Raji (cell line): Measurements from ENCODE around the gene KCNB1.

Experiments used
- POLR2A ChIP-seq: IDR thresholded peaks from 2 replicates; pipeline ENCODE4 v1.6.1; 2011; ENCODE audit warnings: low read depth, low read length, control low read depth; ENCODE audit not compliant: insufficient read depth

KCNB1 gene

DNA sequence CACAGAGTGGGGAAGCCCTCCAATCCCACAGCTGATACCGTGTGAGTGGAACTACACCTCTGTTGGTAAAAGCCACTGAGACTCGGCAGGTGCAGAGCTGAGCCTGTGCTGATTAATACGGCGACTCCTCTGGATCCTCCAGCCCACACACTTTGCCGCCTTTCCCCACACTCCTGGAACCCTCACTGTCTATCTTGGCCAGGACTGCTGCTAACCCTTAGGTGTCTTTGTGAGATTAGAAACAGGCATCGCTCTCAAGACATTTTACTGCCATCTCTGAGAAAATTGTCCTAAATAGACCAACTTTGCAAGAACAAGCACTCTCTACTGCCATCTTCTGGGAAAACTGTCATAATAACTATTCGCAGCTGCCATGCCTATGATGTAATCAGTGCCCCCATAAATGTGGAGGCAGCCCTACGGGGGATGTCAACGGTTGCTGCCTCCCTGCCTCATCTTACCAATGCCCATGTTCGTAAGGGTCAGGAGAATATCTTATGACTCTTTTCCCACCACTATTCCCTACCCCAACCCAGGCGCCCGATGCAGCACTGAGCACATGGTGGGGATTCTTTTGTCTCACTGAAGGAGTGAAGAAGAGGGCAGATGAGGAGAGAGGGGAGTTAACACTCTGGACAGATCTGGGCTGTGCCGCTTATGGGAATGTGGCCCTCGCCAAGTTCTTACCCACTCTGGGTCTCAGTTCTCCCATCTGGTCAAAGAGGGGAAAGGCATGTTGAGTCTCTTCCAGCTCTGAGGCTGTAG lies 26.1 kb upstream of the KCNB1 start:
- no peak for TF ChIP-seq POLR2A

GRCh38 chr20:49507741-49508434 lies 25.4 kb upstream of the KCNB1 start:
- no peak for TF ChIP-seq POLR2A

GRCh38 chr20:49505518-49505917 lies 23.1 kb upstream of the KCNB1 start:
- TF ChIP-seq POLR2A, result no peak

DNA sequence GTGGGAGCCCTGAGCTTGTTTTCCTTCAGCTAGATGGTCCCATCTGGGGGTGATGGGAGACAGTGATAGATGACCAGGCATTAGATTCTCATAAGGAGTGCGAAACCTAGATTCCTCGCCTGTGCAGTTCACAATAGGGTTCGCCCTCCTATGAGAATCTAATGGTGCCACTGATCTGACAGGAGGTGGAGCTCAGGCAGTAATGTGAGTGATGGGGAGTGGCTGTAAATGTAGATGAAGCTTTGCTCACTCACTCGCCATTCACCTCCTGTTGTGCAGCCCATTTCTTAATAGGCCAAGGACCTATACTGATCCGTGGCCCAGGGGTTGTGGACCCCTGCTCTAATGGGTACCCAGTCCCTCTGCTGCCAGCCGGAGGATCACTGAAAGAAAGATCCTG lies 20.7 kb upstream of the KCNB1 start:
- no peak for TF ChIP-seq POLR2A

GRCh38 chr20:49501917-49502316 lies 19.4 kb upstream of the KCNB1 start:
- no peak for TF ChIP-seq POLR2A

DNA sequence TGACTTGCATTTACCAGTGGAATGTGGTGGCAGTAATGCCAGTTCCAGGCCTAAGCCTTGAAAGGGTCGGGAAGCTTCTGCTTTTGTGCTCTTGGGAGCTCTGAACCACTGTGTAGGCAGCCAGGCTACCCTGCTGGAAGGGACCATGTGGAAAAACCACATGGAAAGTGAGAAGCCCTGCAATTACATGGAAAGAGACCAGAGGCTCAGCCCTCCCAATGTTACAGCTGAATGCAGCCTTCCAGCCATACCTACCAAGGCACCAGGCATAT lies 14.9 kb upstream of the KCNB1 start:
- no peak for TF ChIP-seq POLR2A

- no peak for TF ChIP-seq POLR2A
Observed at GRCh38 chr20:49496553-49497397, 14.3 kb upstream of the KCNB1 start.

DNA sequence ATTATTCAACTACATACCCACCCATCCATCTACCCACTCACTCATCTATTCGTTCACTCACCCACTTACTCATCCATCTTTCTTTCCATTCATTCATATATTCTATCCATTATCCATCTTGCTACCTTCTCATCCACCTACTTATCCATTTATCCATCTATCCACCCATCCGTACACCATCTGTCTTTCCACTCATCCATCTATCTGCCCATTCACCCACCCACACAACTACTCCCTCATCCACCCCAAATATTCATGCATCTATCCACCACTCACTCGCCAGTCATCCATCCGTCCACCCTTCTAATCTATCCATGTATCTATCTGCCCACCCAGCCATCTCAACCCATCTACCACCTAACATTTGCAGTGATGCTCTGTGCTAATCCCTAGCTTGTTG lies 13.6 kb upstream of the KCNB1 start:
- TF ChIP-seq POLR2A, result no peak

GRCh38 chr20:49490689-49491088 lies 8.2 kb upstream of the KCNB1 start:
- no peak for TF ChIP-seq POLR2A

DNA sequence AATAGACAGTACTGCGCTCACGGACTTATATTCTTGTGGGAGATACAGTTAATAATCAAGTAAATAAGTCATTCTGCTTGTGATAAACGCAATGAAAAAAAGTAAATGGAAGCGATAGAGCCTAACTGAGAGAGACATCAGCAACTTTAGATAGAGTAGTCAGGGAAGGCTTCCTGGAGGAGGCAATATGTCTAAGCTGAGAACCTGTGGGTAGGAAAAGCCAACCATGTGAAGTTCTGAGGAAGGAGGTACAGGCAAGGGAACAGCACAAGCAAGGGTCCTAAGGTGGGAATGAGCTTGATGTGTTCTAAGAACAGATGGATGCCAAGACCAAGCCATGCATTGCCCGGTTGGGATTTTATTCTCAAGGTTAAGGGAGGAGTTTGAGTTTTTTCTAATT lies 7.2 kb upstream of the KCNB1 start:
- no peak for TF ChIP-seq POLR2A

- TF ChIP-seq POLR2A, result no peak
Observed at GRCh38 chr20:49486064-49486463, 3.6 kb upstream of the KCNB1 start.

DNA sequence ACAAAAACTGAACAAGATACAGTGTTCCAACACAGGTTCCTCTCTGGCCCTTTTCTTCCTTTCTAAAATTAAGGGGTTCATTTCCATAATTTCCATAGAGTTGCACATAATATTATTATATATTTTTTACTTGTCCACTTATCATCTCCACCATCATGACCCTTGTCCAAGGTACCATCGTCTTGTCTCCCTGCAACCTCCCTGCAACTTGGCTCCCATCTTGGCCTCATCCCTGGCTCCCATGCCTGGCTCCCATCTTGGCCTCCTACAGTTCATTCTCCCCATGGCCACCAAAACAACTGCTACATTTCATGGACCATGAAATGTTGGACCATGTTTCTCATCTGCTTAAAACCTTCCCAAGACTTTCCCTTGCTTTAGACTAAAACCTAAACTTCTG lies 3.1 kb upstream of the KCNB1 start:
- no peak for TF ChIP-seq POLR2A

GRCh38 chr20:49484180-49485140 lies 2.0 kb upstream of the KCNB1 start:
- TF ChIP-seq POLR2A, result no peak

DNA sequence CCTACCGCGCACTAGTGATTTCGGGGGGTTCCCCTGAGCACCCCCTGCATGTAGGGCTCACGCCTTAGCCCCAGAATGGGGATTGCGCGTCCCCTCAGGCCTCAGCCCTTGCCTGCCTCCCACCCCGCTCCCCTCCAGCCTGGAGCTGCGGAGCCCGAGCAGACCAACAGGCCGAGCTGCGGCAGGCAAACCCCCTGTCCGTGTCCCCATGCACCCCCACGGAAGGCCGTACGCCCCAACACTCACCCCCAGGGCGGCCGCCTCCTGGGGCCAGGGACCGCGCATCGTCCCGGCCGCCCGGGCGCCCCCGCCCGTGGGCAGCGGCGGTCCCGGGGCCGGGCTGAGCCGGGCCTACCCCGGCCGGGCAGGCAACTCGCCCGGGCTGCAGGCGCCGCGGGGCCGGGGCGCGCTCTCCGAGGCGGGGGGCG lies 1.2 kb upstream of the KCNB1 start:
- no peak for TF ChIP-seq POLR2A
